Effector memory CD8-positive, alpha-beta T cell (primary cell): ENCODE data around the gene C6orf47.
A peak's percentile ranks its signal among the peaks of the same experiment; 100 is the strongest.

Experiments used
- ATAC-seq: fragments of 150-1000 bp; cut with Tn5 transposase; replicated peaks from 2 replicates; pipeline ENCODE4 v1.10.0; 2021; ENCODE audit warnings: mild to moderate bottlenecking, moderate library complexity
- DNase-seq, 3 experiments: peaks; one replicate each; pipeline ENCODE4 v3.0.0; 2021
- H3K27ac Mint-ChIP-seq, 2 donors: one replicate each; pipeline ENCODE4 v1.8.0; 2022; ENCODE audit warnings: mild to moderate bottlenecking in 2 of 2, mixed read lengths in 2 of 2, moderate library complexity in 2 of 2
- H3K27me3 Mint-ChIP-seq, 2 donors: one replicate each; pipeline ENCODE4 v1.8.0; 2022; ENCODE audit warnings: mixed read lengths in 2 of 2
- H3K36me3 Mint-ChIP-seq: one replicate; pipeline ENCODE4 v1.8.0; 2022; ENCODE audit warnings: mild to moderate bottlenecking, moderate library complexity, mixed read lengths; ENCODE audit not compliant: insufficient read depth
- H3K4me1 Mint-ChIP-seq, 2 donors: one replicate each; pipeline ENCODE4 v1.8.0; 2022; ENCODE audit warnings: low read depth in 2 of 2, mixed read lengths in 2 of 2
- H3K4me3 Mint-ChIP-seq, 2 donors: one replicate each; pipeline ENCODE4 v1.8.0; 2022; ENCODE audit warnings: mild to moderate bottlenecking in 2 of 2, mixed read lengths in 2 of 2, moderate library complexity in 2 of 2
- H3K9me3 Mint-ChIP-seq, 2 donors: one replicate each; pipeline ENCODE4 v1.8.0; 2022; ENCODE audit warnings: mixed read lengths in 2 of 2

The C6orf47 gene

DNA sequence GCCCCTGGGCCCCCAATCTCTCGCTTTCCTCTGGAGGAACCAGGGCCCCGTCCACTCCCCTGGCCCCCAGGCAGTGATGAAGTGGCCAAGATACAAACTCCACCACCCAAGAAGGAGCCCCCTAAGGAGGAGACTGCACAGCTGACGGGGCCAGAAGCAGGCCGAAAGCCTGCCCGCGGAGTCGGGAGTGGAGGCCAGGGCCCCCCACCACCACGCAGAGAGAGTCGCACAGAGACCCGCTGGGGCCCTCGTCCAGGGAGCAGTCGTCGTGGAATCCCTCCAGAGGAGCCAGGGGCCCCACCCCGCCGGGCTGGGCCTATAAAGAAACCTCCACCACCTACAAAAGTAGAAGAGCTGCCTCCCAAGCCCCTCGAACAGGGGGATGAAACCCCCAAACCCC is 29.4 kb downstream of the C6orf47 start:
- Mint-ChIP-seq H3K27me3 (no peaks in the 10 kb centered on the region), H3K27ac (peak overlapping the region in 1 of 2 donors; percentile 84), H3K36me3 (peaks cover 91% of the 10 kb centered on the region), H3K9me3 (no peaks in the 10 kb centered on the region), H3K4me3 (no peak overlapping the region), H3K4me1 (peaks cover 8 to 9% of the 10 kb centered on the region in 2 donors)
- DNase-seq (no peak), ATAC-seq (no peak)

DNA sequence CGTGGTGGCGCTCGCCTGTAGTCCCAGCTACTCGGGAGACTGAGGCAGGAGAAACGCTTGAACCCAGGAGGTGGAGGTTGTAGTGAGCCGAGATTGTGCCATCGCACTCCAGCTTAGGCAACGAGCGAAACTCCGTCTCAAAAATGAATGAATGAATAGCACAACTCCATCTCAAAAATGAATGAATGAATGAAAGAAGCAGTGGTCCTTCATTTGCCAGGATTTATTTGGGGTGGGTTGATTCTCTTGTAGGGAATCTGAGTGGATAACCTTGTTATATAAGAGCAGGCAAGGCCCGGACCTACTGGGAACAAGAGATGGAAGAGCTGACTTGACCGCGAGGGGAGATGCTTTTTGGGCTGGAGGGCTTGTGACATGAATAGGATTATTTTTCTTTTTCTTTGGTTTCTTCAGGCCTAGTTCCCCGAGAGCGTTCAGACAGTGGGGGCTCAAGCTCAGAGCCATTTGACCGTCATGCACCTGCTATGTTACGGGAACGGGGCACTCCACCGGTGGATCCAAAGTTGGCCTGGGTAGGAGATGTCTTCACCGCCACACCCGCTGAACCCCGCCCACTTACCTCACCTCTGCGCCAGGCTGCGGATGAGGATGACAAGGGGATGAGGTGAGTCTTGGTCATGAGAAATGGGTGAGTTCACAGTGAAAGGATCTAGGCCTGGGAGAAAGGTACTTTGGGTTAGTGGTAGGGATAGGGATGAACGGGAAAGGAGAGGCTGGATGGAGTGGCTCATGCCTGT is 30.2 kb downstream of the C6orf47 start:
- no peak for ATAC-seq
- DNase-seq: no peak
- no peaks in the 10 kb centered on the region for H3K9me3 Mint-ChIP-seq
- H3K27me3 Mint-ChIP-seq: no peaks in the 10 kb centered on the region
- no peak overlapping the region for H3K4me3 Mint-ChIP-seq
- peak overlapping the region in 1 of 2 donors; percentile 84 for H3K27ac Mint-ChIP-seq
- peaks cover 10 to 13% of the 10 kb centered on the region in 2 donors for H3K4me1 Mint-ChIP-seq
- H3K36me3 Mint-ChIP-seq: peaks cover 91% of the 10 kb centered on the region

DNA sequence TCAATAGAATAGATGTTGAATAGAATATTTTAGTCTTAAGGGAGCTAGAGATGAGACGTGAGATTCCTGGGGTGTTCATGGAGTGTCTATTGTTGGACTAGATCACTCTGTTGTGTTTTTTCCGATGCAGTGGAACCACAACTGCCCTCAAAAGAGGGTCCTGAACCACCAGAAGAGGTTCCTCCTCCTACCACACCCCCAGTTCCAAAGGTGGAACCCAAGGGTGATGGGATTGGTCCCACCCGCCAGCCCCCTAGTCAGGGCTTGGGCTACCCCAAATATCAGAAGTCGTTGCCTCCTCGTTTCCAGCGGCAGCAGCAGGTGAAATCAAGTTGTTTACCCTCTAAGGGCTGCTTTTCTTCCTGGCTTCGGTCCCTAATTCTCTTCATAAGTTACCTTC is 31.6 kb downstream of the C6orf47 start:
- H3K27ac Mint-ChIP-seq: no peak overlapping the region
- no peaks in the 10 kb centered on the region for H3K9me3 Mint-ChIP-seq
- ATAC-seq (no peak), DNase-seq (no peak)
- peaks cover 10 to 13% of the 10 kb centered on the region in 2 donors for H3K4me1 Mint-ChIP-seq
- no peak overlapping the region for H3K4me3 Mint-ChIP-seq
- H3K27me3 Mint-ChIP-seq: no peaks in the 10 kb centered on the region
- peaks cover 89% of the 10 kb centered on the region for H3K36me3 Mint-ChIP-seq

DNA sequence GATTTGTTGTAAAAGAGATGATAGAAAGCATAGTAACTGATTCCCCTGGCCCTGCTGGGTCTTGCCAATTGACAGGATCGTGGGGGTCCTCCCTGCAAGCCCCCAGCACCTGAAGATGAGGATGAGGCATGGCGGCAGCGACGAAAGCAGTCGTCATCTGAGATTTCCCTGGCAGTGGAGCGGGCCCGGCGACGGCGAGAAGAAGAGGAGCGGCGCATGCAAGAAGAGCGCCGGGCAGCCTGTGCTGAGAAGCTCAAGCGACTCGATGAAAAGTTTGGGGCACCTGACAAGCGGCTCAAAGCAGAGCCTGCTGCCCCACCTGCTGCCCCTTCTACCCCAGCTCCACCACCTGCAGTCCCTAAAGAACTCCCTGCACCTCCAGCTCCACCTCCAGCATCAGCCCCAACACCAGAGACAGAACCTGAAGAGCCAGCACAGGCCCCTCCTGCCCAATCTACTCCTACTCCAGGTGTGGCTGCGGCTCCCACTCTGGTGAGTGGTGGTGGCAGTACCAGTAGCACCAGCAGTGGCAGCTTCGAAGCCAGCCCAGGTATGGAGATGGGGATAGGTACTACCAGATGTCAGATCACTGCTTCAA is 32.8 kb downstream of the C6orf47 start:
- Mint-ChIP-seq H3K27me3 (no peaks in the 10 kb centered on the region), H3K4me1 (peaks cover 9 to 16% of the 10 kb centered on the region in 2 donors), H3K36me3 (peaks cover 90% of the 10 kb centered on the region), H3K27ac (no peak overlapping the region), H3K9me3 (no peaks in the 10 kb centered on the region), H3K4me3 (no peak overlapping the region)
- no peak for DNase-seq
- no peak for ATAC-seq

DNA sequence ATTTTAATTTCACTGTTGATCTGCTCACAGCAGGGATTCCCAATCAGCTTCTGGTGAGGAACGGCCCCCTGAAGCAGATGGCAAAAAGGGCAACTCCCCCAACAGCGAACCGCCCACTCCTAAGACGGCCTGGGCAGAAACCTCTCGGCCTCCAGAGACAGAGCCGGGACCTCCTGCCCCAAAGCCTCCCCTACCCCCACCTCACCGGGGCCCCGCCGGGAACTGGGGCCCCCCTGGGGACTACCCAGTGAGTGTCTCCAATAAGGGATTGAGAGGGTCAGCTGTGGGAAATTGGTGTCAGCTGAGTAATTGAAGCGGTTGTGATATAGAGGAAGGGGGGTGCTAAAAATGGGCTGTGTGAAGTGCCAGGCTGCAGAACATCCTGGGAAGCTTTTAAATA is 33.6 kb downstream of the C6orf47 start:
- H3K4me1 Mint-ChIP-seq: peaks cover 16 to 23% of the 10 kb centered on the region in 2 donors
- DNase-seq: no peak
- H3K36me3 Mint-ChIP-seq: peaks cover 86% of the 10 kb centered on the region
- H3K27ac Mint-ChIP-seq: no peak overlapping the region
- no peak overlapping the region for H3K4me3 Mint-ChIP-seq
- H3K9me3 Mint-ChIP-seq: no peaks in the 10 kb centered on the region
- no peaks in the 10 kb centered on the region for H3K27me3 Mint-ChIP-seq
- ATAC-seq: no peak

DNA sequence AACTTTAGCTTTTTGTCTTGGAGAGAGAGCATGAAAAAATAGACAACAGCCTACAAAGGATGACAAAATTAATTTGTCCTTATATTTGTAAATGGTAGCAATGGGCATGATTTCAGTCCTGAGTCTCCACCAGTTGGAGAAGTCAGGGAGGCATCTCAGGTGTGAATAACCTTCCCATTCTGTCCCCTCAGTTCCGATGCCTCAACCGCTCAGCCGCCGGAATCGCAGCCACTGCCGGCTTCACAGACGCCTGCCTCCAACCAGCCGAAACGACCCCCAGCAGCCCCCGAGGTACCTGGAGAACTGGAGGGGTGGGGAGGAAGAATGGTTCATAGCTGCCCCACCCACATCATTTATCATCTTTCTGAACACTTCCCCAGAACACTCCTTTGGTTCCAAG is 36.5 kb downstream of the C6orf47 start:
- no peaks in the 10 kb centered on the region for H3K27me3 Mint-ChIP-seq
- H3K27ac Mint-ChIP-seq: no peak overlapping the region
- DNase-seq (no peak), ATAC-seq (no peak)
- H3K36me3 Mint-ChIP-seq: peaks cover 76% of the 10 kb centered on the region
- H3K4me3 Mint-ChIP-seq: no peak overlapping the region
- peaks cover 21 to 33% of the 10 kb centered on the region in 2 donors for H3K4me1 Mint-ChIP-seq
- no peaks in the 10 kb centered on the region for H3K9me3 Mint-ChIP-seq

DNA sequence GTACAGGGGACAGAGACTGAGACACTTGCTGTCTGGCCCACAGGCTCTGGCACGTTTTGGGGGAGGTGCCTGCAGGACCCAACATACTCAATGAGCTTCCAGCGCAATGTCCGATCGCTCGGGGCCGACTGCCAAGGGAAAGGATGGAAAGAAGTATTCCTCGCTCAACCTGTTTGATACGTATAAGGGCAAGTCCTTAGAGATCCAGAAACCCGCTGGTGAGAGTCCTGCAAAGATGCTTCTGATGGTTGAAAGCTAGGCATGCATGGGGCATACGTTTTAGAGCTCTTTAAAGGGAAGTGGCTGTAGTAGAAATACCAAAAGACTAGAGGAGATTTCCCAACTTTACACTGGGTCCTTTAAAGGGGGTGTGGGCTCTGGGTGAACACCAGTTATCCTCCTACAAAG is 37.9 kb downstream of the C6orf47 start:
- Mint-ChIP-seq H3K4me1 (peaks cover 21 to 31% of the 10 kb centered on the region in 2 donors), H3K9me3 (no peaks in the 10 kb centered on the region), H3K36me3 (peaks cover 72% of the 10 kb centered on the region), H3K27me3 (no peaks in the 10 kb centered on the region), H3K4me3 (peak overlapping the region in 1 of 2 donors; percentile 85), H3K27ac (peak overlapping the region; percentile 90 to 92)
- ATAC-seq (no peak), DNase-seq (no peak)

DNA sequence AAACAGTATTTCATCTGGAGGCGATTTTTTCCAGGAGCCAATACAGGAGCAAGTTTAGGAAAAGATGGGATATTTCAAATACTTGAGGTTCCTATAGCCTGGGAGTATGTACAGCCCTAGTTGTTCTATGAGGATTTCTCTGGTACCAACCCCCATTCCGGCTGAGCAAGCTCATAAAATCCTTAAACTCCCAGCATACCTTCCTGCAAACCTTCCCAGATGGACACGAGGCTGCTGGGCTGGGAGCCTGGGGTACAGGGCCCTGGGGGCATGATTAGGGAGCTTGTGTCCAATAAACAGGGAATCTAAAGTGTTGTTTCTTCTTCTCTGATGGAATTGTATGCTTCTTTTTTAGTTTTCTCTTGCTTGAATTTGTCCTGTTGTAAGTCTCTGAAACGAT is 38.6 kb downstream of the C6orf47 start:
- no peaks in the 10 kb centered on the region for H3K9me3 Mint-ChIP-seq
- H3K4me1 Mint-ChIP-seq: peaks cover 18 to 24% of the 10 kb centered on the region in 2 donors
- peaks cover 65% of the 10 kb centered on the region for H3K36me3 Mint-ChIP-seq
- DNase-seq (no peak), ATAC-seq (no peak)
- no peaks in the 10 kb centered on the region for H3K27me3 Mint-ChIP-seq
- H3K27ac Mint-ChIP-seq: peak overlapping the region; percentile 90 to 92
- peak overlapping the region; percentile 73 to 85 for H3K4me3 Mint-ChIP-seq

DNA sequence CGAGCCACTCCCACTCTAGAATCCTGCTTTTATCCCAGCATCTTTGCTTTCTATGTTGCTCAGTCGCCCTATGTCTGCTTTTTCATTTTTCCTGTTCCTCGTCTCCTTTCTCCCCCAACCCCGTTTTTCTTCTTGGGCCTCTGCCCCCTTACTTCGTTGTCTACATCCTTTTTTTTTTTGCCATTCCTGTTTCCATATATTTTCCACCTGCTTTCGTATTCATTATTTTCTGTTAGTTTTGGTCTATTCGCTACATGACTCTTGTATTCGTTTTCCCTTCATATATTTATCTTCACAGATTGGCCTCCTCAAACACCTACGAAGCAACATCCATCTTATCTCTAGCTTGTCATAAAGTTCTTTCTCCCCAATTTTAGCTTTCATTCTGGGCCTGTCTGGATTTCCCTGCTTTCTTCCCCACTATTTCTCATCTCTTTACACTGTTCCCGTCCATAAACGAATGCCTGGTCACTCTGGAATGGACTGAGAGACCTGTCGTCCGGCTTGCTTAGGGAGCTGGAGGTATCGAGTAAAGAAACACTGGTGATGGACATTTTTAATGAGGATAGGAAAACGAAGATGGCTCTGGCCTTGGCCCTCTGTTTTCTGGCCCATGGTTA is 39.1 kb downstream of the C6orf47 start:
- DNase-seq: no peak
- Mint-ChIP-seq H3K27ac (peak overlapping the region; percentile 90 to 92), H3K4me3 (peak overlapping the region; percentile 73 to 85), H3K9me3 (no peaks in the 10 kb centered on the region), H3K36me3 (peaks cover 60% of the 10 kb centered on the region), H3K27me3 (no peaks in the 10 kb centered on the region), H3K4me1 (peaks cover 18 to 26% of the 10 kb centered on the region in 2 donors)
- ATAC-seq: no peak

DNA sequence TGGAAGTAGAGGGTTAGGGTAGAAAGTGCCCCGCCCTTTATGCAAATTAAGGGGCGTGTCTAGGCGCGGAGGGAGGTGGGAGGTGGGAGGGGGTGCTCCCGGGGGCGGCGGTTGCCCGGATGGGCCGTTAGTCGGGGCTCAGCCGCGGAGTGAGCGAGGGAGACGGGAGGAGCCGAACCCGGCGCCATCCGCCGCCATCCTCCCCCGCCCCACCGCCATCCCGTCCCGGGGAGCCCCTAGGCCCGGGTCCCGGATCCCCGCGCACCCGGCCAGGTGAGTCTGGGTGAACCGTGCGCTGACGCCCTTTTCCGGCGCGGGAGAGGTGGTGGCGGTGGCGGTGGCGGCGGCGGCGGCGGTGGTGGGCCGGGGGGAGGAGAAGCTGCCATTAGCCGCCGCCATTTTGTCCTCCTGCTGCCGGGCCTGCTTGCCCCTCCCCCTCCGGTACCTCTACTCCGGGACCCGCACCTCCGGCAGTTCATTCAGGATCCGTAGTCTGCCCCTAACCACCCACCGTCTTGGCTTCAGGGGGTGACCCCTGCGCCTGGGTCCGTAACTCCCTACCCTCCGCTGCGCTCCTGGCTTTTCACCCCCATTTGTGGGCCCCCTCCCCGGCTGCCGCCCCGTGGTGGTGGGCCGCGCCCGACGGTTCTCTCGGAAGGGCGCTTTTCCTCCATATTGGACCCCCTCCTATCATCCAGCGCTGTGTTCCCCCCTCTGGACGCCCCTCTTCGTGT is 39.8 kb downstream of the C6orf47 start, which contains the start of gene PRRC2A:
PRRC2A (plus strand) TSS at position 130 of the 734 bp plus-strand sequence. CDS start 2,075 bp downstream, outside the sequence.
- ATAC-seq: no peak
- H3K9me3 Mint-ChIP-seq: no peaks in the 10 kb centered on the region
- peak within 1 kb of the TSS; percentile 76 to 85 for H3K4me3 Mint-ChIP-seq
- peaks cover 18 to 23% of the 10 kb centered on the region in 2 donors for H3K4me1 Mint-ChIP-seq
- peak within 1 kb of the TSS; percentile 90 to 92 for H3K27ac Mint-ChIP-seq
- no peak for DNase-seq
- H3K36me3 Mint-ChIP-seq: peaks cover 53% of the 10 kb centered on the region
- H3K27me3 Mint-ChIP-seq: no peaks in the 10 kb centered on the region

DNA sequence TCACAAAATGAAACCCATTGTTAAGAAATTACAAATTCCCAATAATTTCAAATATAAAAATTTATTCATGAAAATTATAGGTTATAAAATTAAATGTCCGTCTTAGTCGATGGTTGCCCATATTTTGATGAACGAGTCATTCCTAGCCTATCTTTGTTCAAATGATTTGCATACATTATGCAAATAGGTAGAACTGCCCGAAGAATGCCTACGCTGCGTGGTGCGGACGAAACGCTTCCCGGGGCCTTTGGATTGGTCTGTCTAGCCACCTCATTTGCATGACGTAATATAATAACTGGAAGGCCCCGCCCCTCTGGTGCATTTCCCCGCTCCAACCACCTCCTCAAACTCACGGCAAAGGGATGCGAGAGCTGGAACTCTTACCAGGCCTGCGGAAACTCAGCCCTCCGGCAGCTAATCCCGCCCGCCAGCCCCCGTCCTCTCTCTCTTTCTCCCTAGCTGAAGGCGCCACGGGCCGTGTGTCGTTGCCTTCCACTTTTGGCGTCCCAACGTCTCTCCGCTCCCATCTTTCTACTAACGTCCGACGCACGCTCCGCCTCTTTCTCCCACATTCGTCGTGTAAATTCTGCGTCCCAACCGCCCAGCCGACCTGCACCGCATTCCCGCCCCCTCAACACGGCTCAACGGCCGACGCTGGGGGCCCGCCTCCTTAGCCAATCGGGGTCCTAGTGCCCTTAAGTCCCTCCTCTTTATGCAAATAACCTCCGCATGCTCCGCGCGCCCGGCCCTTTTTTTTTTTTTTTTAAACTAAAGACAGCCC is 40.6 kb downstream of the C6orf47 start:
- Mint-ChIP-seq H3K27ac (peak overlapping the region; percentile 90 to 92), H3K9me3 (no peaks in the 10 kb centered on the region), H3K36me3 (peaks cover 45% of the 10 kb centered on the region), H3K4me1 (peaks cover 18 to 23% of the 10 kb centered on the region in 2 donors), H3K4me3 (peak overlapping the region; percentile 76 to 85), H3K27me3 (no peaks in the 10 kb centered on the region)
- ATAC-seq (peak; percentile 84), DNase-seq (peak; percentile 91 to 94 (median 93))

DNA sequence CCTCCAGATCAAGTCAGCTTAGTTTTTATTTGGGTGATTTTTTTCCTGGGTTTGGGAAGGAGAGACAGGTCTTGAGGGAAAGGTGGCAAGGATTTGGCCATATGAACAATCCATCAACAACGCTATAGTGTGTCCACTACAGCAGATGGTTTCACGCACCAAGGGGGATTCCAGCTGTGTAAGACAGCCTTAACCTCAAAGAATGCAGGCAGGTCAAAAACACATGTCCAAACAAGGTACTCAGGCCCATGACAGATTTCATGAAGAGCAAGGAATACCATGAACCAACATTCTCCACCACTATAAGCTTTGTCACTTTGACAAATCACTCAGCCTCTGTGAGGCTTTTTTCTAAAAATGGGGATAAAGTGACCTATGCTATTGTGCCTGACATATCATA is 43.6 kb downstream of the C6orf47 start:
- no peak overlapping the region for H3K27ac Mint-ChIP-seq

More for the DNA sequence above, 43.6 kb downstream of the C6orf47 start:
- H3K27me3 Mint-ChIP-seq: no peaks in the 10 kb centered on the region
- ATAC-seq (no peak), DNase-seq (no peak)
- H3K4me1 Mint-ChIP-seq: peaks cover 12 to 13% of the 10 kb centered on the region in 2 donors
- peaks cover 24% of the 10 kb centered on the region for H3K36me3 Mint-ChIP-seq
- H3K4me3 Mint-ChIP-seq: no peak overlapping the region
- no peaks in the 10 kb centered on the region for H3K9me3 Mint-ChIP-seq
